Measurements from ENCODE around the gene DARS2.

DNA sequence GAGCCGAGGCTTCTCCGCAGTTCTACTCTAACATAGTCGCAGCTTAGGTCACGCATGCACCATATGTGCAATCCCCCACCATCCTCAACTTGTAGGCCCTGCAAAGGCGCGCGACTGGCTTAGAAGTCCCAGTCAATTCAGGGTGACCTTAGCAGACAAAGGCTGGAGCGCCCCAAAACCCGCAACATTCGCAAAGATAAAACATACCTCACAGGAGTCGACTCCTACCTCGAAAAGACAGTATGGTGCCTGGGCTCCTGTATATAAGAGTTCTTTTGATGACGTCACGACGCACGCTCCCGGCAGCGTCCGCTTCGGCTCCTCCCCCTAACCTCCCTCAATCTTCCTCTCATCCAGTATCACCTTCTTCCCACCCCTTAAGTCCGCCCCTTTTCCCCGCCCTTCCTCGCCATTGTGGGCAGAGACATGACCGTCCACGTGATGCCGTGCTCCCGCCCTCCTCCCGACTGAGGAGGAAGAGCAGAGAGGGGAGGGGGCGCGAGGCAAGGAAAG lies 43.3 kb downstream of the DARS2 start, which contains the start of gene GAS5:
- TF ChIP-seq, protein P1, sequence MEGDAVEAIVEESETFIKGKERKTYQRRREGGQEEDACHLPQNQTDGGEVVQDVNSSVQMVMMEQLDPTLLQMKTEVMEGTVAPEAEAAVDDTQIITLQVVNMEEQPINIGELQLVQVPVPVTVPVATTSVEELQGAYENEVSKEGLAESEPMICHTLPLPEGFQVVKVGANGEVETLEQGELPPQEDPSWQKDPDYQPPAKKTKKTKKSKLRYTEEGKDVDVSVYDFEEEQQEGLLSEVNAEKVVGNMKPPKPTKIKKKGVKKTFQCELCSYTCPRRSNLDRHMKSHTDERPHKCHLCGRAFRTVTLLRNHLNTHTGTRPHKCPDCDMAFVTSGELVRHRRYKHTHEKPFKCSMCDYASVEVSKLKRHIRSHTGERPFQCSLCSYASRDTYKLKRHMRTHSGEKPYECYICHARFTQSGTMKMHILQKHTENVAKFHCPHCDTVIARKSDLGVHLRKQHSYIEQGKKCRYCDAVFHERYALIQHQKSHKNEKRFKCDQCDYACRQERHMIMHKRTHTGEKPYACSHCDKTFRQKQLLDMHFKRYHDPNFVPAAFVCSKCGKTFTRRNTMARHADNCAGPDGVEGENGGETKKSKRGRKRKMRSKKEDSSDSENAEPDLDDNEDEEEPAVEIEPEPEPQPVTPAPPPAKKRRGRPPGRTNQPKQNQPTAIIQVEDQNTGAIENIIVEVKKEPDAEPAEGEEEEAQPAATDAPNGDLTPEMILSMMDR (IDR thresholded peaks at IDR 0.05; ENCODE audit: low read depth, low read length), result no peak
- TF ChIP-seq POLR2A (IDR thresholded peaks at IDR 0.05; ENCODE audit: extremely low read depth, insufficient read length) (peak; percentile 98), MAX (IDR thresholded peaks at IDR 0.05; ENCODE audit: low read depth, low read length) (peak; percentile 89), MYC (IDR thresholded peaks at IDR 0.05; ENCODE audit: low read depth, low read length) (peak; percentile 95)
